GM12878 (cell line): ENCODE data around the gene TK1. TPM values are rescaled to one million over a fixed set of nuclear protein-coding genes. Genes with fewer than 3 reads are reported as not detected.

Experiments used
- ATAC-seq: fragments of 200-7000 bp; cut with Tn5 transposase; 3 replicates; pipeline ENCODE4 v1.9.1; 2020; ENCODE audit warnings: mild to moderate bottlenecking, moderate library complexity
- BruUV-seq: library from RNA; stranded (reverse); fragments of 400-500 nt; replicated peaks from 2 replicates; lab custom pipeline; 2021; lab: Mats Ljungman, UMichigan
- CTCF ChIA-PET: fragments of 300-600 bp; sonication (Branson Sonifier 250); formaldehyde crosslinking; extraction: SDS; loops from one replicate; lab custom pipeline; 2021; ENCODE audit warnings: inconsistent platforms; lab: Yijun Ruan, JAX
- POLR2A ChIA-PET: fragments of 350-600 bp; formaldehyde crosslinking; extraction: SDS; loops from one replicate; lab custom pipeline; 2021; ENCODE audit warnings: inconsistent platforms; lab: Charles Lee
- RAD21 ChIA-PET: fragments of 300-600 bp; sonication (Branson Sonifier 250); formaldehyde crosslinking; loops from one replicate; lab custom pipeline; 2023; ENCODE audit warnings: antibody characterized with exemption; ENCODE audit not compliant: unreplicated experiment; lab: Charles Lee
- SMC1A ChIA-PET: fragments of 300-600 bp; sonication (Branson Sonifier 250); formaldehyde crosslinking; loops from one replicate; lab custom pipeline; 2023; ENCODE audit not compliant: unreplicated experiment, uncharacterized antibody; lab: Charles Lee
- DNase-seq: peaks from one replicate; pipeline ENCODE4 v3.0.0-alpha.2; 2011; ENCODE audit warnings: low read depth, low spot score
- FAIRE-seq: peaks from 3 replicates; lab custom pipeline; 2011; peaks lifted over from hg19 to GRCh38; lab: Jason Lieb, UNC
- H2AFZ ChIP-seq: 2 replicates; pipeline ENCODE4 v1.6.0; 2011; ENCODE audit warnings: low read depth, low read length, control low read depth; ENCODE audit not compliant: control insufficient read depth
- H3K27ac ChIP-seq: 2 replicates; pipeline ENCODE4 v1.5.1; 2011; ENCODE audit warnings: control low read depth; ENCODE audit not compliant: control insufficient read depth, insufficient read depth
- H3K27me3 ChIP-seq, 2 experiments: replicated peaks in 1 of 2; 2 replicates each; pipeline versions ENCODE4 v1.6.0 to v1.6.1; 2011; ENCODE audit warnings: low read length in 1 of 2; ENCODE audit not compliant: control insufficient read depth in 2 of 2, insufficient read depth in 2 of 2
- H3K36me3 ChIP-seq, 2 experiments: 2 replicates each; pipeline ENCODE4 v1.5.1; 2011; ENCODE audit warnings: low read length in 1 of 2; ENCODE audit not compliant: control insufficient read depth in 2 of 2, insufficient read depth in 2 of 2
- H3K4me1 ChIP-seq: 2 replicates; pipeline ENCODE4 v1.6.1; 2011; ENCODE audit warnings: mild to moderate bottlenecking, low read length, moderate library complexity, mixed read lengths; ENCODE audit not compliant: control insufficient read depth, insufficient read depth
- H3K4me2 ChIP-seq: 2 replicates; pipeline ENCODE4 v1.6.0; 2011; ENCODE audit warnings: control low read depth; ENCODE audit not compliant: control insufficient read depth, insufficient read depth
- H3K4me3 ChIP-seq: fragments of 200-600 bp; sonication (generic); 2 replicates; pipeline ENCODE4 v1.5.1; 2016
- H3K79me2 ChIP-seq: 2 replicates; pipeline ENCODE4 v1.6.0; 2011; ENCODE audit warnings: low read length; ENCODE audit not compliant: control insufficient read depth, insufficient read depth
- H3K9ac ChIP-seq: 2 replicates; pipeline ENCODE4 v1.8.0; 2011; ENCODE audit warnings: low read length, control low read depth, mixed read lengths; ENCODE audit not compliant: control insufficient read depth, insufficient read depth
- H3K9me3 ChIP-seq: replicated peaks from 3 replicates; pipeline ENCODE4 v1.5.1; 2011; ENCODE audit warnings: mild to moderate bottlenecking, low read length; ENCODE audit not compliant: control insufficient read depth, insufficient read depth
- H4K20me1 ChIP-seq: 2 replicates; pipeline ENCODE4 v1.6.0; 2011; ENCODE audit not compliant: control insufficient read depth, insufficient read depth
- CREB1 ChIP-seq: IDR thresholded peaks from 2 replicates; pipeline ENCODE4 v1.6.1; 2012; ENCODE audit warnings: low read depth, mild to moderate bottlenecking, inconsistent platforms
- ESRRA ChIP-seq: IDR thresholded peaks from 2 replicates; pipeline ENCODE4 v1.6.1; 2012; ENCODE audit warnings: mild to moderate bottlenecking, low read length, improper control_type of control experiment
- FOS ChIP-seq: IDR thresholded peaks from 3 replicates; pipeline ENCODE4 v1.6.1; 2011; ENCODE audit warnings: borderline replicate concordance; ENCODE audit not compliant: insufficient read length; ENCODE audit errors: extremely low read depth
- GATAD2B ChIP-seq: fragments of 450-650 bp; conservative IDR thresholded peaks from 2 replicates; pipeline ENCODE4 v1.6.1; 2017; ENCODE audit warnings: low read depth, mild to moderate bottlenecking, moderate library complexity
- MEF2A ChIP-seq: IDR thresholded peaks from 2 replicates; pipeline ENCODE4 v1.6.1; 2011; ENCODE audit warnings: low read depth, mild to moderate bottlenecking, low read length, moderate library complexity; ENCODE audit not compliant: insufficient read depth
- MEF2B ChIP-seq: fragments of 450-650 bp; IDR thresholded peaks from 2 replicates; pipeline ENCODE4 v1.6.1; 2018; ENCODE audit warnings: mild to moderate bottlenecking, moderate library complexity; ENCODE audit not compliant: partially characterized antibody, poor library complexity, severe bottlenecking
- NFYB ChIP-seq: IDR thresholded peaks from 2 replicates; pipeline ENCODE4 v1.6.1; 2011; ENCODE audit warnings: low read depth, mild to moderate bottlenecking, low read length, improper control_type of control experiment, moderate library complexity; ENCODE audit not compliant: insufficient read depth
- PBX3 ChIP-seq: IDR thresholded peaks from 2 replicates; pipeline ENCODE4 v1.6.1; 2011; ENCODE audit warnings: mild to moderate bottlenecking, low read depth, low read length, moderate library complexity; ENCODE audit not compliant: insufficient replicate concordance
- PKNOX1 ChIP-seq: fragments of 450-650 bp; IDR thresholded peaks from 2 replicates; pipeline ENCODE4 v1.6.1; 2016; ENCODE audit warnings: mild to moderate bottlenecking
- RBBP5 ChIP-seq: fragments of 200-600 bp; sonication (generic); conservative IDR thresholded peaks from 2 replicates; pipeline ENCODE4 v1.6.1; 2016
- YY1 ChIP-seq: IDR thresholded peaks from 2 replicates; pipeline ENCODE4 v1.6.1; 2011; ENCODE audit warnings: low read depth, mild to moderate bottlenecking, low read length
- ZBTB40 ChIP-seq: fragments of 450-650 bp; IDR thresholded peaks from 2 replicates; pipeline ENCODE4 v1.6.1; 2016; ENCODE audit warnings: mild to moderate bottlenecking, moderate library complexity, borderline replicate concordance
- ZNF592 ChIP-seq: fragments of 450-650 bp; IDR thresholded peaks from 2 replicates; pipeline ENCODE4 v1.6.1; 2017; ENCODE audit warnings: mild to moderate bottlenecking, moderate library complexity
- WGBS: methylation state at CpG from one replicate; pipeline ENCODE4 v1.1.6; 2016; ENCODE audit warnings: low lambda C conversion rate; ENCODE audit not compliant: insufficient replicate concordance, insufficient coverage; ENCODE audit errors: missing lambda C conversion rate; 5-methylcytosine and 5-hydroxymethylcytosine counted together
- in situ Hi-C: fragments of 300-500 bp; cut with MboI; formaldehyde crosslinking; loops from 9 replicates; pipeline ENCODE4 v1.14.3; 2018; ENCODE audit warnings: mixed read lengths
- intact Hi-C: fragments of 100-400 bp; cut with micrococcal nuclease; formaldehyde crosslinking; loops from one replicate; pipeline ENCODE4 v1.14.2; 2022; ENCODE audit not compliant: unreplicated experiment
- polyA plus RNA-seq, 11 experiments: library from polyadenylated mRNA; depleted of rRNA in 4 of 11; unstranded in 6 of 11; stranded (reverse) in 5 of 11; fragments of >200 nt; fragmentation: Nextera tagmentation in 4 of 11; fragmentation: Illumina TruSeq in 1 of 11; extraction: Ambion mirVana in 4 of 11; extraction: Trizol in 1 of 11; gene quantifications; 1 replicate in 1 of 11; 2 replicates in 10 of 11; pipeline versions ENCODE4 v1.2.1 to v1.2.3, GENCODE V29; 2011 to 2016; ENCODE audit warnings: inconsistent platforms in 2 of 11, missing spikeins in 2 of 11, low read depth in 1 of 11
- total RNA-seq, 4 experiments: library from RNA; depleted of rRNA in 3 of 4; stranded (reverse); fragments of >200 nt in 3 of 4; fragmentation: Illumina TruSeq in 1 of 4; extraction: Trizol in 1 of 4; gene quantifications; 2 replicates each; pipeline versions ENCODE4 v1.2.1 to v1.2.3, GENCODE V29; 2013 to 2021

Gene TK1
- total and polyA plus RNA-seq, 10 of the 15 experiments (the other 5 are each of a cell fraction or from before 2014, with no cell fraction given), result 4.6 to 175 (median 77.9) TPM

- Histone ChIP-seq H4K20me1 (no peaks in the 10 kb centered on the region), H3K27me3 (no peaks in the 10 kb centered on the region), H3K79me2 (peaks cover 98% of the 10 kb centered on the region), H3K9ac (peak overlapping the region; percentile 93), H3K36me3 (peaks cover 7 to 10% of the 10 kb centered on the region in 2 experiments), H3K4me3 (peak overlapping the region; percentile 94), H3K4me1 (peaks cover 66% of the 10 kb centered on the region), H3K27ac (peak overlapping the region; percentile 95), H3K9me3 (no peaks in the 10 kb centered on the region), H3K4me2 (peak overlapping the region; percentile 100), H2AFZ (no peak overlapping the region)
- ATAC-seq, result no peak
- in situ Hi-C loops, result no loop called here
- intact Hi-C loops, result no loop called here
- TF ChIP-seq GATAD2B, result no peak
- TF ChIP-seq RBBP5, result no peak
- peak; percentile 40 for TF ChIP-seq PBX3
- no peak for TF ChIP-seq MEF2A
- no peak for TF ChIP-seq ZBTB40
- TF ChIP-seq YY1, result no peak
- no peak for TF ChIP-seq MEF2B
- no peak for TF ChIP-seq ZNF592
- TF ChIP-seq ESRRA, result no peak
- no peak for TF ChIP-seq NFYB
- TF ChIP-seq PKNOX1, result peak; percentile 58; the same call in 1 of the 2 replicates
- no peak for TF ChIP-seq FOS
- no peak for TF ChIP-seq CREB1
- no peak for FAIRE-seq
- ChIA-PET RAD21 (interaction anchor here (0.9 to 3.9 kb wide), 9 partner anchors 8 to 107 kb away, joined by 4 to 29 read pairs (median 12); no protein-coding TSS in a partner anchor), CTCF (interaction anchor here (0.6 to 12.7 kb wide), 7 partner anchors 10 to 108 kb away, joined by 3 to 100 read pairs (median 5); no protein-coding TSS in a partner anchor), SMC1A (interaction anchor here (0.6 to 2.9 kb wide), 4 partner anchors 21 to 88 kb away, joined by 3 to 6 read pairs (median 3); no protein-coding TSS in a partner anchor), POLR2A (interaction anchor here (0.9 to 8.0 kb wide), 7 partner anchors 13 to 108 kb away, joined by 3 to 85 read pairs (median 8); partner anchors contain the start of genes AFMID, SYNGR2 and TK1)
- BruUV-seq, result no TSS peak
- WGBS, result 0% methylated on average over 6 of the region's 6 CpGs
- no peak for DNase-seq
Measured at GRCh38 chr17:78126895-78127238, 60.0 kb downstream of the TK1 start.
